Right lung (tissue), 5 donors: ENCODE data around the gene CDRT15L2. TPM values are rescaled to one million over a fixed set of nuclear protein-coding genes. Genes with fewer than 3 reads are reported as not detected.
"Not testable (repeated sequence)": the region's sequence is repeated elsewhere in the genome, so short reads cannot be mapped to it uniquely, and the experiment has no call there.

Experiments used
- DNase-seq, 2 donors: peaks; one replicate each; pipeline ENCODE4 v3.0.0-alpha.2; 2013
- polyA plus RNA-seq, 5 donors: library from polyadenylated mRNA; unstranded; fragments of 120-200 nt; gene quantifications; one replicate each; pipeline versions ENCODE4 v1.2.1 to v1.2.3, GENCODE V29; 2013; ENCODE audit warnings: inconsistent platforms in 1 of 5, low replicate concordance in 1 of 5; ENCODE audit not compliant: insufficient read length in 5 of 5, insufficient read depth in 1 of 5

The CDRT15L2 gene
- polyA plus RNA-seq, 5 donors, result not detected

DNA sequence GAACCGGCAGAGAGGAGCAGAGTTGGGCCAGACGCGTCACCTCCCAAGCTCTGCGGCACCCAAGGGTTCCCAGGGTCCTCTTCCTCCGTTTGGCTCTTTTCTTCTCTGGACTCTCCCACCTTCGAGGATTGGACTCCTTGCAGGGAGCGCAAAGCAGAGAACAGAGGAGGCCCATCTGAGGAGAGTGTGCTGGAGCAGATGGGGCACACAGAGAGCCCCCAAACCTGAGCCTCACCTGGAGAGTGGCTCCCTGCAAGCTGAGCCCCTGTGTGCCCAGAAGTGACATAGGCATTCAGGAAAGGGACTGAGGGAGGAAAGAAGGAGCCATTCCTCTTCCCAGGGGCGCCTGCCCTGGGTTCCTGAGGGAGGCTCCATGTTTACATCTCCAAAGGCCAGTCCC, 6.3 kb upstream of the CDRT15L2 start:
- not testable (repeated sequence) for DNase-seq

DNA sequence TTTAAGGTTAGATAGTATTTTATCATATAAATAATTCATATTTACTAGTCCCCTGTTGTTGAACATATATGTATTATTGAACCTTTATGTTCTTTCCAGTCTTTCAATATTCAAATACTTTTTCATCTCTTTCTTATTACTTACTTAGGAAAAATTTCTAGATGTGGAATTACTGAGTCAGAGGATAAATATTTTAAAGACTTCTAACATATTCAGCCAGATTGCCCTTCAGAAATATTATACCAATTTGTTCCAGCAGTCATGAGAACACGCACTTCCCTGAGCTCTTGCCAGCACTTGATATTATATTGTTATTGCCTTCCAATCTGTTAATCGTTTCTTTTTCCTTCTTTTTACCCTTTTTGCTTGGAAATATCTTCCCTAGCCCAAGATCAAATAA, 4.5 kb upstream of the CDRT15L2 start:
- DNase-seq, result not testable (repeated sequence)

DNA sequence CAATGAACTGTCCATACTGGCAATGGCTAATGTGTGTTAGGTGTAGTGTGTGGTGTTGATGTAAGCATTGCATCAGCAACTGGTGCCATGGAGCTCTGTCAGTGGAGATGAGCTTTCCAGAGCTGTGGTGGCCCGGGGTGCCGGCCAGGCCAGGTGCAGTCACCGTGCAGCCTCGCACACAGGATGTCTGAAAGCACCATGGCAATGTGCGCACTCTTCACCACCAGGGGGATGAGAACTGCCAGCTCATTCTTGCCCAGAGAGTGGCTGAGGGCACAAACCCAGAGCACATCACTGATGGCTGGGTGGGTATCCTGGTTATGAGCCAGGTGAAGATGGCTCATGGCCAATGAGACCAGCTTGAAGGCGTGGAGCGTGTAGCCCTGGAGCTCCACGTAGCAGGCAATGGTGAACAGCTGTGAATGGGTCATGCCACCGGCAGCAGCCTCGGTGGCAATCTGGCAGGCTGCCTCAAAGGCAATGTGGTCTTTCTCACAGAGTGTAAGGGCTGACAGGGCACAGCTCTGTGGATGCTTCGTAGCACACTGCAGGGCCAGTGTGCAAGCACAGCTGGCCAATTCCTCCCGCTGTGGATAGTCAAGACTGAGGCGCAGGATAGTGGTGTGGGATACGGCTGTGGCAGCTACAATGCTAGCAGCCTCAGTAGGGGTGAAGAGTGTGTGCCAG, 4.5 kb downstream of the CDRT15L2 start:
- not testable (repeated sequence) for DNase-seq

DNA sequence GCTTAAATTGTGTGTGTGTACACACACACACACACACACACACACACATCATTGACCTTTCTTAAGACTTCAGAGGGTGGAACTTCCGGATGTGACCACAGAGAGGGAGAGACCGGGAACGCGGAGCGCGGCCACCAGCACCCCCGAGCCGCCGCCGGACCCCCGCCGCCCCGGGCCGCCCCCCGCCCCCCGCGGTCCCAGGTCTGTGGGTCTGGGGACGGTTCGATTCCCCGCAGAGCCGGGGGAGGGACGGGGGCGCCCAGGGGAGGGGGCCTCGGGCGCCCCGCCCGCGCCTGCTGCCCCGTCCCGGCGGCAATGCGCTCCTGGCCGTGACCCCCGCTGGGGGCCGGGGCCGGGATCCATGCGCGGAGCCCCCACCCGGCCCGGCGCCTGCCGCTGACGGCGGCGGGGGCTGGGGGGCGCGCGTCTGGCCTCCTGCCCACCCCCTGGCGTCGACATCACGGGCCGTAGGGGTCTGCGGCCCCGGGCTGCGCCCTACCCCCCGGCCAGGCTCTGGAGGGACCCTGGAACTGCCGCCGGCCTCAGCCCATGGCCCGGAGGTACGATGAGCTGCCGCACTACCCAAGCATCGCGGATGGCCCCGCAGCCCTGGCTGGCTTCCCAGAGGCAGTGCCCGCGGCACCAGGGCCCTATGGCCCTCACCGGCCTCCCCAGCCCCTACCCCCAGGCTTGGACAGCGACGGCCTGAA, 9.4 kb downstream of the CDRT15L2 start:
- peak; percentile 11 to 24 for DNase-seq

DNA sequence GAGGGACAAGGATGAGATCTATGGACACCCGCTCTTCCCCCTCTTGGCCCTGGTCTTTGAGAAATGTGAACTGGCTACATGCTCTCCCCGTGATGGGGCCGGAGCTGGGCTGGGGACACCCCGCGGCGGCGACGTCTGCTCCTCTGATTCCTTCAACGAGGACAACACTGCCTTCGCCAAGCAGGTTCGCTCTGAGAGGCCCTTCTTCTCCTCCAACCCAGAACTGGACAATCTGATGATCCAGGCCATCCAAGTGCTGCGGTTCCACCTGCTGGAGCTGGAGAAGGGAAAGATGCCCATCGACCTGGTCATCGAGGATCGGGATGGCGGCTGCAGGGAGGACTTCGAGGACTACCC, 9.9 kb downstream of the CDRT15L2 start:
- not testable (repeated sequence) for DNase-seq

DNA sequence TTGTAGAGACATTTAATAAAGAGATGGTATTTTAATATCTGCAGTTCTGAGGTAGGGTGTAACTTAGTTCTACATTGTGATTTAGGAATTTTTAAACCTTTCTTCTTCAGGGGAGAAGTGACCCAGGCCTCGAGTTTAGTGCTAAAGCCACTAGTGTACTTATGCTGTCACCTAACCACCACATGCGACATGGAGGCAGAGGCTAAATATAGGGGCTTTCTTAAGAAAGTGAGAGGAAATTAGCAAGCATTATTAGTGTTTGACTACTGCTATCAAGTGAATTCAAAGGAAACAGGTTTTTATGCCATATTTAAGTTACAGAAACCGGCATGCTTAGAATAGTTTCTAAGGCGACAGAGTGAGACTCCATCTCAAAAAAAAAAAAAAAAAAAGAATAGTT, 11.5 kb downstream of the CDRT15L2 start:
- DNase-seq, result not testable (repeated sequence)

DNA sequence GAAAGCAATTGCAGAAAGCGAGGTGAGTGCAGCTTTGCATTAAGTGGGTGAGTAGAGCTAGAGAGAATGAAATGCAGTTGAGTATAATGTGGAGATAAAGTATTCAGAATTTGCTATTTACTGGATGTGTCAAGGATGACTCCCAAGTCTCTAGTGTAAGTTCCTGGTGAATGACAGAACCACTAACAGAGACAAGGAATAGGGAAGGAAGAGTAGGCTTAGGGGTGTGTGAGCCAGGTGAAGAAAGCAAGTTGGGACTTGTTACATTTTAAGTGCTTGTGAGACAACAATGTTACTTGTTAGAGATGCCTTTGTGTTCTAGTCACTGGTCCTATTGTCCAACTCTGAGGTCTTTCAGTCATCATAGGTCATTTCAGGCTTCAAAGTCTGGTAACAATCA, 26.0 kb downstream of the CDRT15L2 start:
- not testable (repeated sequence) for DNase-seq

DNA sequence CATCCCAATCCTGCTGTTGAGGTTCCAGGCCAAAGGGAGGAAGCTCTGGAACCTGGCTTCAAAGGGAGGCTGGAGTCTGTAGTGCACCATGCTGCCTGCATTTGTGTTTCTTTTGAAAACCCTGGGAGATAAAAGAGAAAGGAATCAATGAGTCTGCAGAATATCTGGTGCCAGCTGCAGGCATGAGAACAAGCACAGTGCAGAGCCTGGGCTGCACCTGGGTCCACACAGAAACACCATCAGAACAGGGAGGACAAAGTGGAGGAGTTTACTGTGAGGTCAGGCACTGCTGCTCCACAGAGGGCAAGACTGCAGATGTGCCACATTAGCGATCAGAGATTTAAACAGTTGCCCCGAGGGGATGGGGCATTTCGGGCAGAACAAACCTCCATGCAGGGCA, 30.0 kb downstream of the CDRT15L2 start:
- not testable (repeated sequence) for DNase-seq

DNA sequence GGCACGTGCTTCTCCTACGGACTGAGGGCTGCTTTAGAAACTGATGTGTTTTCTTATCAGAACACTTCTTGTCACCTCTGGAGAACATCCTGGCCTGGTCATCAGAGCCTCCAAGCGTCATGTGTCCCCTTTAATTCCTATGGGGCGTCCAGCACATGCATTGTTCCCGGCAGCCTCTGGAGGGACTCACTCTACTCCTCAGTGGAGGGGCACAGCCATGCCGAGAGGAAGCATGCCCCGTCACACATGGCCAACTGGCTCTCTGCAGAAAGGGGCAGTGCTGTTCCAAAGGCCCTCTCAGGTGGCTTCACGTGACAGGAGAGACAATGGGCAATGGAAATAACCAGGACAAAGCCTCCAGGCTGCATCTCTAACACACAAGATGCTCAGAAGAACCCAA, 31.8 kb downstream of the CDRT15L2 start:
- no peak for DNase-seq

DNA sequence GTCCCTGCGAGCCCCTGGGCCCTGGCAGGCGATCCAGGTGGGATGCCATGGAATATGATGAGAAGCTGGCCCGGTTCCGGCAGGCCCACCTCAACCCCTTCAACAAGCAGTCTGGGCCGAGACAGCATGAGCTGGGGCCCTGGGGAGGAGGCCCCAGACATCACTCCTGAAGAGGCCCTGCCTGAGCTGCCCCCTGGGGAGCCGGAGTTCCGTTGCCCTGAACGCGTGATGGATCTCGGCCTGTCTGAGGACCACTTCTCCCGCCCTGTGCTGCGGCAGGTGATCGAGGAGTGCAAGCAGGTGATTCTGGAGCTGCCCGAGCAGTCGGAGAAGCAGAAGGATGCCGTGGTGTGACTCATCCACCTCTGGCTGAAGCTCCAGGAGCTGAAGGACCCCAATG, 33.1 kb downstream of the CDRT15L2 start:
- DNase-seq, result no peak

DNA sequence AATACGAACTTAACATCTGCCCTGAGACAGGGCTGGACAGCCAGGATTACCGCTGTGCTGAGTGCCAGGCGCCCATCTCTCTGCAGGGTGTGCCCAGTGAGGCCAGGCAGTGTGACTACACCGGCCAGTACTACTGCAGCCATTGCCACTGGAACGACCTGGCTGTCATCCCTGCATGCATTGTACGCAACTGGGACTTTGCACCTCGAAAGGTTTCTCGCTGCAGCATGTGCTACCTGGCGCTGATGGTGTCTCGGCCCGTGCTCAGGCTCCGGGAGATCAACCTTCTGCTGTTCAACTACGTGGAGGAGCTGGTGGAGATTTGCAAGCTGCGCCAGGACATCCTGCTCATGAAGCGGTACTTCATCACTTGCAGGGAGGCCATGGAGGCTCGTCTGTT, 33.7 kb downstream of the CDRT15L2 start:
- DNase-seq, result no peak

DNA sequence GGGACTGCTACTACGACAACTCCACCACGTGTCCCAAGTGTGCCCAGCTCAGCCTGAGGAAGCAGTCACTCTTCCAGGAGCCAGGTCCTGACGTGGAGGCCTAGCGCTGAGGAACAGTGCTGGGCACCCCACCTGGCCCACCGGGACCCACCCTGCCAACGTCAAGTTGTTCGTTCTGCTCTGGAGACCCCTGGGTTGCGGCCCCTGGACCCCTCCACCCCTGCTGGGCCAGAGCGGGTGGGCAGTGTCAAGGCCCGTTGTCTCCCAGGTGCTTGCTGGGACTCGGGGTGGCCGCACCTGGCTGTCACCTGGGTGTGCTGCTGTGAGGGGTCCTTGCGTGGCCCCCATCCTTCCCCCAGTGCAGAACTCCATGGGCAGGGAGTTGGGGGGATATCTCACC, 34.4 kb downstream of the CDRT15L2 start:
- no peak for DNase-seq

DNA sequence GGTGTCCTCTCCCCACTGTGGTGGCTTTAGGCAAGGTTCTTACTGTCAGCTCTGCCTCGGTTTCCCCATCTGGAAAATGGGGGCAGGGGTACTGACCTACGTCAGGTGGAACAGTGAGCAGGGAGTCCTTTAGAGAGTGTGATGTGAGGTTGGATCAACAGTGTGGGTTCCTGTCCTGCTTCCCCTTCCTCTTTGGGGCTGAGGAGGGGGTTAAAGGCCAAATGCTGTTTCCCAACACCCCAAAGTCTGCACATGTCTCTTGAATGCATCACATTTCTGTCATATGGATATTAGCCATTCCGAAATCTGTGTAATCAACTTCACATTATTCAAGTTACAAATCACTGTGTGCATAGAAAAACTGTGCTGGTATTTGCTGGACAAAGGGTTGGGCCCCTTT, 35.9 kb downstream of the CDRT15L2 start:
- not testable (repeated sequence) for DNase-seq

Other genes with a start within 250 kb of the CDRT15L2 start
- under 1 TPM in 2 of 5 donors, not detected in 3; 0.20 to 0.30 TPM for gene LGALS9B, start 112.2 kb upstream of the CDRT15L2 start, polyA plus RNA-seq